H1 (cell line): ENCODE data around the gene MOGAT2. TPM values are rescaled to one million over a fixed set of nuclear protein-coding genes. Genes with fewer than 3 reads are reported as not detected.

ENCODE experiments used
- CTCF ChIA-PET: fragments of 300-600 bp; sonication (Branson Sonifier 250); formaldehyde crosslinking; loops from one replicate; lab custom pipeline; 2021; ENCODE audit not compliant: partially characterized antibody; lab: Charles Lee
- POLR2A ChIA-PET: fragments of 300-600 bp; sonication (Branson Sonifier 250); formaldehyde crosslinking; loops from one replicate; lab custom pipeline; 2021; ENCODE audit warnings: inconsistent platforms; ENCODE audit not compliant: partially characterized antibody; lab: Charles Lee
- DNase-seq, 2 experiments: peaks; one replicate each; pipeline versions ENCODE4 v3.0.0 to v3.0.0-alpha.2; 2010 to 2022; ENCODE audit warnings: low spot score in 2 of 2, low read depth in 1 of 2, mixed read lengths in 1 of 2
- FAIRE-seq: peaks from 2 replicates; lab custom pipeline; 2011; peaks lifted over from hg19 to GRCh38; lab: Jason Lieb, UNC
- H2AFZ ChIP-seq: 2 replicates; pipeline ENCODE4 v1.8.1; 2012; ENCODE audit warnings: low read length, inconsistent platforms
- H2AK5ac ChIP-seq: 2 replicates; pipeline ENCODE4 v1.6.1; 2013; ENCODE audit warnings: low read depth, low read length
- H2BK120ac ChIP-seq: replicated peaks from 2 replicates; pipeline ENCODE3; 2013; ENCODE audit warnings: low read depth, low read length, inconsistent platforms
- H2BK12ac ChIP-seq: 2 replicates; pipeline ENCODE4 v1.6.1; 2013; ENCODE audit warnings: low read depth, low read length
- H2BK15ac ChIP-seq: 2 replicates; pipeline ENCODE4 v1.6.1; 2013; ENCODE audit warnings: low read length
- H2BK20ac ChIP-seq: 2 replicates; pipeline ENCODE4 v1.6.1; 2013; ENCODE audit warnings: low read length
- H2BK5ac ChIP-seq: 2 replicates; pipeline ENCODE4 v1.6.1; 2013; ENCODE audit warnings: low read depth, low read length
- H3K14ac ChIP-seq: 2 replicates; pipeline ENCODE4 v1.6.1; 2013; ENCODE audit warnings: inconsistent platforms; ENCODE audit not compliant: insufficient read length
- H3K18ac ChIP-seq: 2 replicates; pipeline ENCODE4 v1.6.1; 2013; ENCODE audit warnings: low read length; ENCODE audit errors: extremely low read depth
- H3K23ac ChIP-seq: 2 replicates; pipeline ENCODE4 v1.6.1; 2013; ENCODE audit warnings: inconsistent platforms; ENCODE audit not compliant: insufficient read length
- H3K23me2 ChIP-seq: 2 replicates; pipeline ENCODE4 v1.6.1; 2013; ENCODE audit warnings: low read depth, low read length
- H3K27ac ChIP-seq: 2 replicates; pipeline ENCODE4 v1.6.1; 2011; ENCODE audit warnings: low read depth, low read length, inconsistent platforms
- H3K27me3 ChIP-seq, 4 experiments: replicated peaks in 1 of 4; 1 replicate in 1 of 4; 2 replicates in 3 of 4; pipeline versions ENCODE4 v1.6.1 to v1.8.1; 2011 to 2013; ENCODE audit warnings: low read length in 3 of 4, mild to moderate bottlenecking in 3 of 4, inconsistent platforms in 2 of 4, mixed read lengths in 2 of 4, moderate library complexity in 1 of 4; ENCODE audit not compliant: control insufficient read depth in 3 of 4, insufficient read depth in 3 of 4; ENCODE audit errors: extremely low read depth in 1 of 4
- H3K36me3 ChIP-seq, 4 experiments: 2 replicates each; pipeline versions ENCODE4 v1.6.1 to v1.8.1; 2011 to 2013; ENCODE audit warnings: mild to moderate bottlenecking in 4 of 4, low read length in 3 of 4, moderate library complexity in 2 of 4, control low read depth in 1 of 4, inconsistent platforms in 1 of 4; ENCODE audit not compliant: insufficient read depth in 4 of 4, control insufficient read depth in 2 of 4
- H3K4ac ChIP-seq: replicated peaks from 2 replicates; pipeline ENCODE3; 2013; ENCODE audit warnings: low read length, low read depth, mixed read lengths, inconsistent platforms; ENCODE audit not compliant: insufficient read length
- H3K4me1 ChIP-seq, 4 experiments: replicated peaks in 1 of 4; 1 replicate in 1 of 4; 2 replicates in 3 of 4; pipeline versions ENCODE4 v1.6.1 to v1.8.1; 2011 to 2013; ENCODE audit warnings: low read length in 3 of 4, inconsistent platforms in 2 of 4, mixed read lengths in 1 of 4; ENCODE audit not compliant: insufficient read depth in 4 of 4, control insufficient read depth in 3 of 4
- H3K4me2 ChIP-seq, 2 experiments: 2 replicates each; pipeline versions ENCODE4 v1.6.1 to v1.8.1; 2011 to 2013; ENCODE audit warnings: low read depth in 2 of 2, low read length in 2 of 2, control low read depth in 1 of 2, inconsistent platforms in 1 of 2, mild to moderate bottlenecking in 1 of 2; ENCODE audit not compliant: insufficient read depth in 1 of 2
- H3K4me3 ChIP-seq, 4 experiments: fragments of 200-600, 300-600 bp in 1 of 4; sonication (generic), shearing (Covaris generic), sonication (Bioruptor Twin) in 1 of 4; 2 replicates each; pipeline versions ENCODE4 v1.5.1 to v1.8.1; 2011 to 2016; ENCODE audit warnings: low read length in 4 of 4, low read depth in 3 of 4, control low read depth in 2 of 4, inconsistent platforms in 2 of 4, mild to moderate bottlenecking in 2 of 4, mixed read lengths in 1 of 4, moderate library complexity in 1 of 4; ENCODE audit not compliant: insufficient read depth in 2 of 4; ENCODE audit errors: extremely low read depth in 1 of 4
- H3K56ac ChIP-seq: replicated peaks from 2 replicates; pipeline ENCODE3; 2013; ENCODE audit warnings: low read depth, mild to moderate bottlenecking, mixed read lengths, low read length, inconsistent platforms; ENCODE audit not compliant: insufficient read length
- H3K79me1 ChIP-seq: 2 replicates; pipeline ENCODE4 v1.6.1; 2013; ENCODE audit warnings: low read depth, low read length, control low read depth
- H3K79me2 ChIP-seq, 2 experiments: 2 replicates each; pipeline versions ENCODE4 v1.6.1 to v1.8.1; 2012 to 2013; ENCODE audit warnings: low read length in 2 of 2, mild to moderate bottlenecking in 2 of 2, inconsistent platforms in 1 of 2; ENCODE audit not compliant: insufficient read depth in 2 of 2, control insufficient read depth in 1 of 2
- H3K9ac ChIP-seq, 4 experiments: replicated peaks in 1 of 4; 1 replicate in 1 of 4; 2 replicates in 3 of 4; pipeline versions ENCODE4 v1.6.1 to v1.8.1; 2011 to 2013; ENCODE audit warnings: low read depth in 3 of 4, low read length in 3 of 4, control low read depth in 2 of 4, mild to moderate bottlenecking in 2 of 4, moderate library complexity in 2 of 4, inconsistent platforms in 1 of 4; ENCODE audit errors: extremely low read depth in 1 of 4
- H3K9me3 ChIP-seq, 2 experiments: 2 replicates each; pipeline versions ENCODE4 v1.6.1 to v1.8.1; 2012 to 2013; ENCODE audit warnings: mild to moderate bottlenecking in 2 of 2, moderate library complexity in 2 of 2, control low read depth in 1 of 2, inconsistent platforms in 1 of 2, low read depth in 1 of 2, low read length in 1 of 2, mixed read lengths in 1 of 2; ENCODE audit not compliant: insufficient read depth in 2 of 2
- H4K20me1 ChIP-seq, 2 experiments: replicated peaks in 1 of 2; 2 replicates each; pipeline versions ENCODE3 to v1.8.1; 2011 to 2013; ENCODE audit warnings: inconsistent platforms in 2 of 2, low read length in 2 of 2, mild to moderate bottlenecking in 1 of 2; ENCODE audit not compliant: insufficient read depth in 2 of 2, control insufficient read depth in 1 of 2
- H4K5ac ChIP-seq: 2 replicates; pipeline ENCODE4 v1.6.1; 2013; ENCODE audit warnings: low read length, low read depth, mixed read lengths, inconsistent platforms; ENCODE audit not compliant: insufficient read length
- H4K8ac ChIP-seq: 2 replicates; pipeline ENCODE4 v1.8.0; 2013; ENCODE audit warnings: mild to moderate bottlenecking, moderate library complexity, low read length, inconsistent platforms; ENCODE audit not compliant: insufficient read depth; ENCODE audit errors: extremely low read depth
- H4K91ac ChIP-seq: replicated peaks from 2 replicates; pipeline ENCODE3; 2013; ENCODE audit warnings: low read length, mixed read lengths, inconsistent platforms; ENCODE audit not compliant: insufficient read length
- CREB1 ChIP-seq: IDR thresholded peaks from 2 replicates; pipeline ENCODE4 v1.6.1; 2012; ENCODE audit warnings: inconsistent platforms
- EGR1 ChIP-seq: IDR thresholded peaks from 2 replicates; pipeline ENCODE4 v1.6.1; 2011; ENCODE audit warnings: low read depth, low read length, borderline replicate concordance
- HDAC2 ChIP-seq, 2 experiments: fragments of 300-600 bp in 1 of 2; sonication (generic) in 1 of 2; IDR thresholded peaks; 2 replicates each; pipeline ENCODE4 v1.6.1; 2011 to 2012; ENCODE audit warnings: low read depth in 2 of 2, low read length in 2 of 2, mild to moderate bottlenecking in 2 of 2, moderate library complexity in 2 of 2, borderline replicate concordance in 1 of 2, inconsistent platforms in 1 of 2
- JUND ChIP-seq: IDR thresholded peaks from 2 replicates; pipeline ENCODE4 v1.6.1; 2011; ENCODE audit warnings: mild to moderate bottlenecking, improper control_type of control experiment, low read length
- KDM4A ChIP-seq: IDR thresholded peaks from one replicate; pipeline ENCODE4 v1.7.1; 2012; ENCODE audit warnings: low read depth, mild to moderate bottlenecking, moderate library complexity, low read length, inconsistent platforms; ENCODE audit not compliant: severe bottlenecking
- KDM5A ChIP-seq: fragments of 200-600 bp; IDR thresholded peaks from 2 replicates; pipeline ENCODE4 v1.7.1; 2012; ENCODE audit warnings: mild to moderate bottlenecking, low read length, inconsistent platforms, mixed read lengths
- RAD21 ChIP-seq, 2 experiments: IDR thresholded peaks in 1 of 2; conservative IDR thresholded peaks in 1 of 2; 2 replicates each; pipeline ENCODE4 v1.6.1; 2011; ENCODE audit warnings: low read depth in 2 of 2, low read length in 2 of 2, improper control_type of control experiment in 1 of 2, inconsistent platforms in 1 of 2, mild to moderate bottlenecking in 1 of 2, moderate library complexity in 1 of 2
- SRF ChIP-seq: IDR thresholded peaks from 2 replicates; pipeline ENCODE4 v1.6.1; 2011; ENCODE audit warnings: mild to moderate bottlenecking, low read depth, low read length, moderate library complexity
- TBP ChIP-seq: IDR thresholded peaks from 2 replicates; pipeline ENCODE4 v1.6.1; 2011; ENCODE audit warnings: low read depth, low read length, improper control_type of control experiment
- YY1 ChIP-seq: IDR thresholded peaks from 2 replicates; pipeline ENCODE4 v1.6.1; 2011; ENCODE audit warnings: low read depth, mild to moderate bottlenecking, low read length
- WGBS, 2 experiments: shearing (Covaris generic) in 1 of 2; methylation state at CpG; one replicate each; pipeline versions ENCODE4 v1.1.6 to v1.1.7; 2013 to 2015; ENCODE audit warnings: low lambda C conversion rate in 2 of 2, mixed read lengths in 2 of 2, inconsistent platforms in 1 of 2, low coverage in 1 of 2, missing lambda C conversion rate in 1 of 2; ENCODE audit not compliant: insufficient replicate concordance in 2 of 2, insufficient coverage in 1 of 2, insufficient read length in 1 of 2; ENCODE audit errors: extremely low coverage in 1 of 2, missing lambda C conversion rate in 1 of 2; 5-methylcytosine and 5-hydroxymethylcytosine counted together
- polyA plus RNA-seq, 7 experiments: library from polyadenylated mRNA; depleted of rRNA in 3 of 7; stranded (reverse) in 5 of 7; unstranded in 2 of 7; fragments of >200 nt in 5 of 7; fragments of 200-250 nt in 2 of 7; gene quantifications; 1 replicate in 5 of 7; 2 replicates in 1 of 7; 4 replicates in 1 of 7; pipeline versions ENCODE4 v1.2.1 to v1.2.3, GENCODE V29; 2011 to 2013; ENCODE audit warnings: missing spikeins in 2 of 7, mixed read lengths in 2 of 7
- total RNA-seq: library from RNA; stranded (reverse); fragmentation: NEBNext Ultra II Directional; extraction: Animal tissue kit (Norgen Biotek cat#: 25700); gene quantifications from 2 replicates; pipeline ENCODE4 v1.2.1, GENCODE V29; 2021
- TF ChIP-seq, protein P1 (sequence below), 3 experiments: IDR thresholded peaks; 1 replicate in 2 of 3; 2 replicates in 1 of 3; pipeline versions ENCODE4 v1.5.1 to v1.6.1; 2011; ENCODE audit warnings: low read length in 3 of 3, mild to moderate bottlenecking in 3 of 3, inconsistent platforms in 2 of 3, low read depth in 1 of 3, moderate library complexity in 1 of 3; ENCODE audit not compliant: insufficient read depth in 1 of 3; ENCODE audit errors: control extremely low read depth in 1 of 3

The MOGAT2 gene
- total and polyA plus RNA-seq, 2 of the 8 experiments (the other 6 are each of a cell fraction or from before 2014, with no cell fraction given) = not detected

DNA sequence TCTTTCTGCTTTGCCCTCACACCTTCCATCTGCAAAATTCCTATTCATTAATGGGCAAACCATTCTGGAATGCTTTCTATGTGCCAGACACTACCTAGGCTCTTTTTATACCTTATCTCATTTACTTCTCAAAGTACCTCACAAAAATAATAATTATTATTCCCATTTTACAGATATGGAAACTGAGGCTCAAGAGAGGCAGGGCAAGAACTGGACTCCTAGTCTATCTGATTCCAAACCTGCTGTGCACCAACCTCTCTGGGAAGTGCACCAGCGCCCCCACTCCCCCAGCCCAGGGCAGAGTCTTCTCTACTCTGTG, 50.1 kb downstream of the MOGAT2 start:
- H3K9me3 ChIP-seq = peaks cover 0 to 2% of the 10 kb centered on the region in 2 experiments; a peak in 1 of 4 replicates
- no peak overlapping the region for H2BK5ac ChIP-seq
- no peak overlapping the region for H2BK120ac ChIP-seq
- no peak overlapping the region for H3K14ac ChIP-seq
- no peaks in the 10 kb centered on the region for H3K79me1 ChIP-seq
- H3K23ac ChIP-seq = no peak overlapping the region
- H3K23me2 ChIP-seq = peaks cover 6% of the 10 kb centered on the region; the same call in 1 of the 2 replicates
- H3K18ac ChIP-seq = peak overlapping the region; percentile 78; the same call in 1 of the 2 replicates
- H4K20me1 ChIP-seq = no peaks in the 10 kb centered on the region
- FAIRE-seq (no peak), DNase-seq (no peak)
- peaks cover 14 to 54% (median 37%) of the 10 kb centered on the region in 4 experiments for H3K27me3 ChIP-seq
- H2BK12ac ChIP-seq = no peak overlapping the region
- no peak overlapping the region for H2AFZ ChIP-seq
- H3K4me3 ChIP-seq = peak overlapping the region in 1 of 4 experiments; percentile 63; a peak in 2 of 8 replicates
- H2AK5ac ChIP-seq = no peak overlapping the region
- WGBS, 2 experiments = 56% methylated on average over 1 of the region's 1 CpG; no CpG with 5 or more reads in 1 of the 2 experiments
- H3K27ac ChIP-seq = no peak overlapping the region
- peaks cover 0 to 19% (median 9%) of the 10 kb centered on the region in 4 experiments; a peak in 5 of 7 replicates for H3K4me1 ChIP-seq
- no peak overlapping the region for H4K91ac ChIP-seq
- no peak overlapping the region for H3K9ac ChIP-seq
- no peak overlapping the region for H3K56ac ChIP-seq
- CTCF ChIA-PET = interaction anchor here (1.6 kb wide), 1 partner anchor 9 kb away, joined by 4 read pairs; no protein-coding TSS in a partner anchor
- no peak overlapping the region for H4K5ac ChIP-seq
- H3K4ac ChIP-seq = no peak overlapping the region
- H4K8ac ChIP-seq = no peak overlapping the region
- TF ChIP-seq TBP = no peak
- no peak for TF ChIP-seq KDM4A
- TF ChIP-seq KDM5A = no peak
- TF ChIP-seq, protein P1, sequence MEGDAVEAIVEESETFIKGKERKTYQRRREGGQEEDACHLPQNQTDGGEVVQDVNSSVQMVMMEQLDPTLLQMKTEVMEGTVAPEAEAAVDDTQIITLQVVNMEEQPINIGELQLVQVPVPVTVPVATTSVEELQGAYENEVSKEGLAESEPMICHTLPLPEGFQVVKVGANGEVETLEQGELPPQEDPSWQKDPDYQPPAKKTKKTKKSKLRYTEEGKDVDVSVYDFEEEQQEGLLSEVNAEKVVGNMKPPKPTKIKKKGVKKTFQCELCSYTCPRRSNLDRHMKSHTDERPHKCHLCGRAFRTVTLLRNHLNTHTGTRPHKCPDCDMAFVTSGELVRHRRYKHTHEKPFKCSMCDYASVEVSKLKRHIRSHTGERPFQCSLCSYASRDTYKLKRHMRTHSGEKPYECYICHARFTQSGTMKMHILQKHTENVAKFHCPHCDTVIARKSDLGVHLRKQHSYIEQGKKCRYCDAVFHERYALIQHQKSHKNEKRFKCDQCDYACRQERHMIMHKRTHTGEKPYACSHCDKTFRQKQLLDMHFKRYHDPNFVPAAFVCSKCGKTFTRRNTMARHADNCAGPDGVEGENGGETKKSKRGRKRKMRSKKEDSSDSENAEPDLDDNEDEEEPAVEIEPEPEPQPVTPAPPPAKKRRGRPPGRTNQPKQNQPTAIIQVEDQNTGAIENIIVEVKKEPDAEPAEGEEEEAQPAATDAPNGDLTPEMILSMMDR (IDR thresholded peaks at IDR 0.05; ENCODE audit: control extremely low read depth in 1 of 3, insufficient read depth in 1 of 3, low read depth in 1 of 3, low read length in 3 of 3) = peak; percentile 24 to 46 (median 33)
- TF ChIP-seq YY1 = no peak
- TF ChIP-seq JUND = no peak
- no peak for TF ChIP-seq EGR1
- TF ChIP-seq SRF = no peak
- TF ChIP-seq HDAC2 (IDR thresholded peaks at IDR 0.05; ENCODE audit: borderline replicate concordance in 1 of 2, low read depth in 2 of 2, low read length in 2 of 2) = peak in 1 of 2 experiments; percentile 26; a peak in 1 of 4 replicates
- TF ChIP-seq RAD21 (IDR thresholded peaks at IDR 0.05 in 1 of 2, conservative IDR thresholded peaks at IDR 0.05 in 1 of 2; ENCODE audit: low read depth in 2 of 2, low read length in 2 of 2) = peak; percentile 50 to 65; a peak in 3 of 4 replicates
- no peak for TF ChIP-seq CREB1
- 0 out of 2 replicates have a peak overlapping the region, but pooled peaks have one; percentile 40 for H2BK15ac ChIP-seq
- no peak overlapping the region for H2BK20ac ChIP-seq
- H3K36me3 ChIP-seq = no peaks in the 10 kb centered on the region
- no peaks in the 10 kb centered on the region for H3K79me2 ChIP-seq
- POLR2A ChIA-PET = interaction anchor here (1.8 kb wide), 1 partner anchor 46 kb away, joined by 3 read pairs; the partner anchor contains the start of gene UVRAG
- H3K4me2 ChIP-seq = no peak overlapping the region
